ENCODE data around the gene ATN1.

GRCh38 chr12:6965714-6966113 lies 38.0 kb downstream of the ATN1 start:
- TF ChIP-seq, protein P1, sequence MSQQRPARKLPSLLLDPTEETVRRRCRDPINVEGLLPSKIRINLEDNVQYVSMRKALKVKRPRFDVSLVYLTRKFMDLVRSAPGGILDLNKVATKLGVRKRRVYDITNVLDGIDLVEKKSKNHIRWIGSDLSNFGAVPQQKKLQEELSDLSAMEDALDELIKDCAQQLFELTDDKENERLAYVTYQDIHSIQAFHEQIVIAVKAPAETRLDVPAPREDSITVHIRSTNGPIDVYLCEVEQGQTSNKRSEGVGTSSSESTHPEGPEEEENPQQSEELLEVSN (IDR thresholded peaks at IDR 0.05): no peak
- TF ChIP-seq POLR2A (IDR thresholded peaks at IDR 0.05; ENCODE audit: control extremely low read depth in 1 of 2, low read depth in 2 of 2, low read length in 2 of 2): no peak
- no peak for TF ChIP-seq SRF (IDR thresholded peaks at IDR 0.05; ENCODE audit: low read depth, low read length)
- TF ChIP-seq, protein P2, sequence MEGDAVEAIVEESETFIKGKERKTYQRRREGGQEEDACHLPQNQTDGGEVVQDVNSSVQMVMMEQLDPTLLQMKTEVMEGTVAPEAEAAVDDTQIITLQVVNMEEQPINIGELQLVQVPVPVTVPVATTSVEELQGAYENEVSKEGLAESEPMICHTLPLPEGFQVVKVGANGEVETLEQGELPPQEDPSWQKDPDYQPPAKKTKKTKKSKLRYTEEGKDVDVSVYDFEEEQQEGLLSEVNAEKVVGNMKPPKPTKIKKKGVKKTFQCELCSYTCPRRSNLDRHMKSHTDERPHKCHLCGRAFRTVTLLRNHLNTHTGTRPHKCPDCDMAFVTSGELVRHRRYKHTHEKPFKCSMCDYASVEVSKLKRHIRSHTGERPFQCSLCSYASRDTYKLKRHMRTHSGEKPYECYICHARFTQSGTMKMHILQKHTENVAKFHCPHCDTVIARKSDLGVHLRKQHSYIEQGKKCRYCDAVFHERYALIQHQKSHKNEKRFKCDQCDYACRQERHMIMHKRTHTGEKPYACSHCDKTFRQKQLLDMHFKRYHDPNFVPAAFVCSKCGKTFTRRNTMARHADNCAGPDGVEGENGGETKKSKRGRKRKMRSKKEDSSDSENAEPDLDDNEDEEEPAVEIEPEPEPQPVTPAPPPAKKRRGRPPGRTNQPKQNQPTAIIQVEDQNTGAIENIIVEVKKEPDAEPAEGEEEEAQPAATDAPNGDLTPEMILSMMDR (IDR thresholded peaks at IDR 0.05; ENCODE audit: control extremely low read depth in 1 of 3, insufficient read depth in 1 of 3, low read depth in 1 of 3, low read length in 3 of 3): no peak
- no peak for TF ChIP-seq CEBPB (IDR thresholded peaks at IDR 0.05; ENCODE audit: low read depth, low read length)
- TF ChIP-seq SIN3A (conservative IDR thresholded peaks at IDR 0.05 in 1 of 2, IDR thresholded peaks at IDR 0.05 in 1 of 2; ENCODE audit: low read depth in 1 of 2, low read length in 2 of 2): no peak
- TF ChIP-seq EZH2 (IDR thresholded peaks at IDR 0.05; ENCODE audit: low read depth, low read length, severe bottlenecking): no peak
- no peak for TF ChIP-seq BRCA1 (IDR thresholded peaks at IDR 0.05; ENCODE audit: low read depth, low read length)

Measured in H1 (cell line).